GM12801 (cell line): ENCODE data around the gene GCSH.

Experiments used
- CTCF ChIP-seq: IDR thresholded peaks from one replicate; pipeline ENCODE4 v1.5.1; 2011; ENCODE audit warnings: control low read depth; ENCODE audit not compliant: insufficient read length; ENCODE audit errors: extremely low read depth

Gene GCSH

DNA sequence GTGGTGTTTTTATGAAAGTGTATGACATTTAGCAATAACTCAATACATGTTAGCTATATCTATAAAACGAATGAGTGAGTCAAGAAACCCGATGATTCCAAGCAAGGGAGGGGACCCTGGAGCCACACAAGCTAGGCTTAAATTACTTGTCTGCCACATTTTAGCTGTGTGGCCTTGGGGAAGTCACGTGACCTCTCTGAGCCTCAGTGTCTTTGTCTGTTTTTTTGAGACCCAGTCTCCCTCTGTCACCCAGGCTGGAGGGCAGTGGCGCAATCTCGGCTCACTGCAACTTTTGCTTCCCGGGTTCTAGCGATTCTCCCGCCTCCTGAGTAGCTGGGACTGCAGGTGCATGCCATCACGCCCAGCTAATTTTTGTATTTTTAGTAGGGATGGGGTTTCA lies 20.1 kb upstream of the GCSH start:
- no peak for TF ChIP-seq CTCF

- no peak for TF ChIP-seq CTCF
These were observed 16.3 kb upstream of the GCSH start for GRCh38 chr16:81112453-81112852.

DNA sequence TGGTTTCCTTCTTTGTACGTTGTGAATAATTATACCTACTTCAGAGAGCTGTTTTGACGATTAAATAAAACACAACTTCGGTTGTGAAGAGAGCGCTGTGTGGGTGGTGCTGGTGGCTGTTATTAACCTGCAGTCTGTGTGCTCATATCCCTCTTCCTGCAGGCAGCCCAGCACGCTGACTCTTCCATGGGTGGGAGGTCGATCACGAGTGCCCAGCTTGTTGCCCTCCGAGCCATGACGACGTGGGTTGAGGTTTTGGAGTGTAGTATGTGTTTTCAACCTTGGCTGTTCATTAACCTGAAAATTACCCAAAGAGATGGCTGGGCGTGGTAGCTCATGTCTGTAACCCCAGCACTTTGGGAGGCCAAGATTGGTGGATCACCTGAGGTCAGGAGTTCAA lies 11.3 kb upstream of the GCSH start:
- TF ChIP-seq CTCF: no peak

- TF ChIP-seq CTCF: no peak
These were observed 10.8 kb upstream of the GCSH start for GRCh38 chr16:81106826-81107503.

DNA sequence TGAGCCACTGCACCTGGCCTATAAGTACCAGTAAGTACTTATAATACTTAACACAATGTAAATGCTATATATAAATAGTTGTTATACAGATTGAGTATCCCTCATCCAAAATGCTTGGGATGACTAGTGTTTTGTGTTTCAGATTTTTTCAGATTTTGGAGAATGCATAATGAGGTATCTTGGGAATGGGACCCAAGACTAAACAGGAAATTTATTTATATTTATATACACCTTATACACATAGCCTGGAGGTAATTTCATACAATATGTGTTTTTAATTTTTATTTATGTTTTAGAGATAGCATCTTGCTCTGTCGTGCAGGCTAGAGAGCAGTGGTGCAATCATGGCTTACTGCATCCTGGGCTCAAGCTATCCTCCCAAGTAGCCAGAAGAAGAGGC lies 9.8 kb upstream of the GCSH start:
- TF ChIP-seq CTCF: no peak

GRCh38 chr16:81101702-81102101 lies 5.5 kb upstream of the GCSH start:
- TF ChIP-seq CTCF: no peak

GRCh38 chr16:81099958-81100357 lies 3.8 kb upstream of the GCSH start:
- TF ChIP-seq CTCF: no peak

DNA sequence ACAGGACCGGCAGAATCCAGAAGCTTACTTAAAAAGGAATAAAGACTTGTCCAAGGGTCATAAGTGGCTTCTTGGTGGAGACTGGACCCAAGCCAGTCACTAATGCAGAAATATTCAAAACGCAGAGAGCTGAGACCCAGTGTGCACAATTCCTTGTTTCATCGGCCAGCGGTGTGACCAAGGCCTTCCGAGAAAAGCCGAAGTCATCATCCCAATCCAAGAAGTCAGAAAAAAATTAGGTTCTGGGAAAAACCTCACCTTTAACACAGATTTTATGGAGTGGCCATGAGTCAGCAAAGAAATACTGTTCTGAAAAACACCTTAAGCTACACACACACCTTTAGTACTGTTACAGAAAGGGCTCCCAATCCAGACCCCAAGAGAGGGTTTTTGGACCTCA lies 1.0 kb upstream of the GCSH start:
- TF ChIP-seq CTCF: no peak
